H9 (cell line): ENCODE results near the gene DUOX1. TPM values are rescaled to one million over a fixed set of nuclear protein-coding genes. Genes with fewer than 3 reads are reported as not detected.

Experiments used
- DNase-seq: peaks from one replicate; pipeline ENCODE4 v3.0.0-alpha.2; 2017
- H2AFZ ChIP-seq: one replicate; pipeline ENCODE4 v1.6.1; 2013; ENCODE audit warnings: mild to moderate bottlenecking, low read length, control low read depth, moderate library complexity
- H2AK5ac ChIP-seq: 2 replicates; pipeline ENCODE4 v1.6.1; 2013; ENCODE audit warnings: low read length, control low read depth, mixed read lengths; ENCODE audit not compliant: insufficient read length
- H2BK120ac ChIP-seq: one replicate; pipeline ENCODE4 v1.6.1; 2013; ENCODE audit warnings: low read depth, mild to moderate bottlenecking, low read length, control low read depth, inconsistent platforms; ENCODE audit not compliant: poor library complexity, severe bottlenecking
- H2BK12ac ChIP-seq: 2 replicates; pipeline ENCODE4 v1.6.1; 2013; ENCODE audit warnings: low read length, control low read depth, mixed read lengths, low read depth; ENCODE audit not compliant: insufficient read length
- H2BK15ac ChIP-seq: 2 replicates; pipeline ENCODE4 v1.6.1; 2013; ENCODE audit warnings: low read depth, low read length, control low read depth
- H2BK20ac ChIP-seq: one replicate; pipeline ENCODE4 v1.6.1; 2013; ENCODE audit warnings: low read depth, mild to moderate bottlenecking, low read length, control low read depth, inconsistent platforms; ENCODE audit not compliant: poor library complexity, severe bottlenecking
- H2BK5ac ChIP-seq: 2 replicates; pipeline ENCODE4 v1.6.1; 2013; ENCODE audit warnings: low read length, control low read depth, mixed read lengths; ENCODE audit not compliant: insufficient read length
- H3K14ac ChIP-seq: 2 replicates; pipeline ENCODE4 v1.6.1; 2013; ENCODE audit warnings: low read length, control low read depth; ENCODE audit not compliant: insufficient read depth
- H3K18ac ChIP-seq: 2 replicates; pipeline ENCODE4 v1.6.1; 2013; ENCODE audit warnings: low read depth, mild to moderate bottlenecking, mixed read lengths, low read length, control low read depth; ENCODE audit not compliant: insufficient read length
- H3K23ac ChIP-seq: 2 replicates; pipeline ENCODE4 v1.6.1; 2013; ENCODE audit warnings: low read length, control low read depth, mixed read lengths, low read depth; ENCODE audit not compliant: insufficient read length
- H3K23me2 ChIP-seq: 2 replicates; pipeline ENCODE4 v1.6.1; 2013; ENCODE audit warnings: low read depth, mild to moderate bottlenecking, mixed read lengths, low read length, control low read depth; ENCODE audit not compliant: insufficient read length, poor library complexity, severe bottlenecking
- H3K27ac ChIP-seq: 2 replicates; pipeline ENCODE4 v1.5.1; 2013; ENCODE audit warnings: low read length, control low read depth, mixed read lengths, low read depth; ENCODE audit not compliant: insufficient read length
- H3K27me3 ChIP-seq: 2 replicates; pipeline ENCODE4 v1.6.1; 2013; ENCODE audit warnings: low read length, control low read depth, inconsistent platforms; ENCODE audit not compliant: insufficient read depth
- H3K4ac ChIP-seq: 2 replicates; pipeline ENCODE4 v1.6.1; 2013; ENCODE audit warnings: low read depth, mild to moderate bottlenecking, control low read depth, inconsistent platforms, low read length, moderate library complexity
- H3K4me1 ChIP-seq: 2 replicates; pipeline ENCODE4 v1.6.1; 2013; ENCODE audit warnings: low read length, control low read depth, inconsistent platforms; ENCODE audit not compliant: insufficient read depth
- H3K4me2 ChIP-seq: 2 replicates; pipeline ENCODE4 v1.6.1; 2013; ENCODE audit warnings: low read length, control low read depth, mixed read lengths; ENCODE audit not compliant: insufficient read length, insufficient read depth
- H3K56ac ChIP-seq: 2 replicates; pipeline ENCODE4 v1.6.1; 2013; ENCODE audit warnings: low read depth, mild to moderate bottlenecking, mixed read lengths, low read length, control low read depth; ENCODE audit not compliant: insufficient read length
- H3K79me1 ChIP-seq: 2 replicates; pipeline ENCODE4 v1.6.1; 2013; ENCODE audit warnings: low read depth, mild to moderate bottlenecking, moderate library complexity, low read length, control low read depth, inconsistent platforms; ENCODE audit not compliant: insufficient read depth, poor library complexity, severe bottlenecking
- H3K79me2 ChIP-seq: 2 replicates; pipeline ENCODE4 v1.6.1; 2013; ENCODE audit warnings: low read length, control low read depth, inconsistent platforms; ENCODE audit not compliant: insufficient read depth
- H3K9ac ChIP-seq: 2 replicates; pipeline ENCODE4 v1.6.1; 2013; ENCODE audit warnings: low read length, control low read depth, mixed read lengths; ENCODE audit not compliant: insufficient read length; ENCODE audit errors: extremely low read depth
- H3K9me3 ChIP-seq: one replicate; pipeline ENCODE4 v1.6.1; 2013; ENCODE audit warnings: low read depth, low read length, inconsistent platforms; ENCODE audit not compliant: control insufficient read depth
- H3T11ph ChIP-seq: one replicate; pipeline ENCODE4 v1.6.1; 2013; ENCODE audit warnings: mild to moderate bottlenecking, low read length, control low read depth, inconsistent platforms
- H4K20me1 ChIP-seq: one replicate; pipeline ENCODE4 v1.6.1; 2013; ENCODE audit not compliant: control insufficient read depth, insufficient read length, insufficient read depth
- H4K5ac ChIP-seq: 2 replicates; pipeline ENCODE4 v1.6.1; 2013; ENCODE audit warnings: low read depth, mild to moderate bottlenecking, mixed read lengths, low read length, control low read depth; ENCODE audit not compliant: insufficient read length
- H4K8ac ChIP-seq: replicated peaks from 2 replicates; pipeline ENCODE4 v1.6.1; 2013; ENCODE audit warnings: low read length, control low read depth, mixed read lengths, low read depth; ENCODE audit not compliant: insufficient read length
- H4K91ac ChIP-seq: 2 replicates; pipeline ENCODE4 v1.6.1; 2013; ENCODE audit warnings: low read depth, mild to moderate bottlenecking, moderate library complexity, mixed read lengths, low read length, control low read depth; ENCODE audit not compliant: insufficient read length
- H3K27ac Mint-ChIP-seq, 3 experiments: 2 replicates in 2 of 3; 3 replicates in 1 of 3; pipeline ENCODE4 v1.8.0; 2020 to 2021; ENCODE audit warnings: mixed read lengths in 3 of 3, mild to moderate bottlenecking in 1 of 3, moderate library complexity in 1 of 3
- H3K27me3 Mint-ChIP-seq: 2 replicates; pipeline ENCODE4 v1.8.0; 2021; ENCODE audit warnings: low read depth, mild to moderate bottlenecking, moderate library complexity, mixed read lengths
- H3K36me3 Mint-ChIP-seq, 3 experiments: 2 replicates in 2 of 3; 3 replicates in 1 of 3; pipeline ENCODE4 v1.8.0; 2020 to 2021; ENCODE audit warnings: low read depth in 3 of 3, mixed read lengths in 3 of 3; ENCODE audit not compliant: insufficient read depth in 1 of 3
- H3K4me1 Mint-ChIP-seq, 2 experiments: 2 replicates each; pipeline ENCODE4 v1.8.0; 2020; ENCODE audit warnings: mixed read lengths in 2 of 2
- H3K4me3 Mint-ChIP-seq, 2 experiments: 2 replicates in 1 of 2; 3 replicates in 1 of 2; pipeline ENCODE4 v1.8.0; 2020 to 2021; ENCODE audit warnings: mild to moderate bottlenecking in 2 of 2, mixed read lengths in 2 of 2, moderate library complexity in 1 of 2
- H3K9me3 Mint-ChIP-seq, 2 experiments: 2 replicates in 1 of 2; 3 replicates in 1 of 2; pipeline ENCODE4 v1.8.0; 2020; ENCODE audit warnings: mild to moderate bottlenecking in 2 of 2, mixed read lengths in 2 of 2, moderate library complexity in 1 of 2
- CTCF ChIP-seq: fragments of 200-600 bp; sonication (generic); conservative IDR thresholded peaks from 3 replicates; pipeline ENCODE4 v1.8.0; 2021; ENCODE audit warnings: antibody characterized with exemption, mild to moderate bottlenecking
- WGBS: extraction: QIAGEN DNeasy Blood & Tissue Kit; methylation state at CpG from one replicate; pipeline ENCODE4 v1.1.7; 2013; ENCODE audit warnings: missing lambda C conversion rate, low lambda C conversion rate, mixed read lengths; ENCODE audit not compliant: insufficient read length; ENCODE audit errors: extremely low coverage; 5-methylcytosine and 5-hydroxymethylcytosine counted together
- total RNA-seq: library from RNA; stranded (reverse); gene quantifications from 2 replicates; pipeline ENCODE4 v1.2.1, GENCODE V29; 2021

Gene DUOX1
- total RNA-seq, 1 experiment from 2014 or later: 2.6 TPM

GRCh38 chr15:45150997-45151396, 21.2 kb downstream of the DUOX1 start:
- Histone ChIP-seq H2AFZ (no peak overlapping the region), H3K4ac (no peak overlapping the region), H3K9me3 (no peaks in the 10 kb centered on the region), H3K56ac (no peak overlapping the region), H3K23ac (no peak overlapping the region), H3K23me2 (no peaks in the 10 kb centered on the region), H2BK5ac (no peak overlapping the region), H3K27me3 (no peaks in the 10 kb centered on the region), H2AK5ac (no peak overlapping the region), H2BK120ac (no peak overlapping the region), H3K79me2 (no peaks in the 10 kb centered on the region), H2BK20ac (no peak overlapping the region), H3K4me2 (no peak overlapping the region), H4K5ac (no peak overlapping the region), H4K20me1 (no peaks in the 10 kb centered on the region), H3K27ac (no peak overlapping the region), H3T11ph (no peak overlapping the region), H3K4me1 (no peaks in the 10 kb centered on the region), H4K8ac (no peak overlapping the region), H2BK12ac (no peak overlapping the region), H3K9ac (no peak overlapping the region), H4K91ac (no peak overlapping the region), H2BK15ac (no peak overlapping the region), H3K18ac (no peak overlapping the region), H3K14ac (no peak overlapping the region), H3K79me1 (no peaks in the 10 kb centered on the region)
- Mint-ChIP-seq H3K4me3 (no peak overlapping the region), H3K27me3 (peaks cover 19% of the 10 kb centered on the region), H3K9me3 (no peaks in the 10 kb centered on the region), H3K4me1 (peaks cover 5 to 7% of the 10 kb centered on the region in 2 experiments; a peak in 3 of 4 replicates), H3K36me3 (no peaks in the 10 kb centered on the region), H3K27ac (no peak overlapping the region)
- DNase-seq: no peak
- WGBS: no CpG with 5 or more reads among the region's 6 CpGs
- no peak for TF ChIP-seq CTCF
